Measurements from ENCODE around the gene PLXNA4. TPM values are rescaled to one million over a fixed set of nuclear protein-coding genes. Genes with fewer than 3 reads are reported as not detected.

PLXNA4 gene
- total and polyA plus RNA-seq, 4 donors: 0.04 to 1.1 (median 0.41) TPM

DNA sequence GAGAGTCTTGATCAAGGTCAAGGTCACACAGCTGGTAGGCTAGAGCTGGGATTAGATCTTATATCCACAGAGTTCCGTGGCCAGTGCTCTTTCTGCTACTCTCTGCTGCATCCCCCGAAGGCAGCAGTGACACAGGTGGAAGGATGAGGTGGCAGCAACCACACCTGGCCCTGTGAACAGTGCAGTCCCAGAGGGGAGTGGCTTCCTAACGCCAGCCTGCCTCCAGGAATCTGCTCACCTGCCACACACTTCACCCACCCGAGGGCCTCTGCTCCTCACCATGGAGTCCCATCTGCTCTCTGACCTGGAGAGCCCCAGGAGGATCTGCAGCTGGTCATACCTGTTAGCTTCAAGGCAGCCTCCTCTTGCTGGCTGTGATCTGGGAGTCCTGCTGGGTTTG is 484.2 kb downstream of the PLXNA4 start:
- 41% methylated on average over 4 of the region's 4 CpGs for WGBS
- no peak overlapping the region for H3K9ac ChIP-seq (ENCODE audit: low read depth in 1 of 2, low read length in 2 of 2)
- no peaks in the 10 kb centered on the region for H3K36me3 ChIP-seq (ENCODE audit: control insufficient read depth in 4 of 4, insufficient read depth in 3 of 4, low read depth in 1 of 4, low read length in 3 of 4)
- no peak for TF ChIP-seq HNF4G (IDR thresholded peaks at IDR 0.05)
- TF ChIP-seq, protein P1, sequence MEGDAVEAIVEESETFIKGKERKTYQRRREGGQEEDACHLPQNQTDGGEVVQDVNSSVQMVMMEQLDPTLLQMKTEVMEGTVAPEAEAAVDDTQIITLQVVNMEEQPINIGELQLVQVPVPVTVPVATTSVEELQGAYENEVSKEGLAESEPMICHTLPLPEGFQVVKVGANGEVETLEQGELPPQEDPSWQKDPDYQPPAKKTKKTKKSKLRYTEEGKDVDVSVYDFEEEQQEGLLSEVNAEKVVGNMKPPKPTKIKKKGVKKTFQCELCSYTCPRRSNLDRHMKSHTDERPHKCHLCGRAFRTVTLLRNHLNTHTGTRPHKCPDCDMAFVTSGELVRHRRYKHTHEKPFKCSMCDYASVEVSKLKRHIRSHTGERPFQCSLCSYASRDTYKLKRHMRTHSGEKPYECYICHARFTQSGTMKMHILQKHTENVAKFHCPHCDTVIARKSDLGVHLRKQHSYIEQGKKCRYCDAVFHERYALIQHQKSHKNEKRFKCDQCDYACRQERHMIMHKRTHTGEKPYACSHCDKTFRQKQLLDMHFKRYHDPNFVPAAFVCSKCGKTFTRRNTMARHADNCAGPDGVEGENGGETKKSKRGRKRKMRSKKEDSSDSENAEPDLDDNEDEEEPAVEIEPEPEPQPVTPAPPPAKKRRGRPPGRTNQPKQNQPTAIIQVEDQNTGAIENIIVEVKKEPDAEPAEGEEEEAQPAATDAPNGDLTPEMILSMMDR (IDR thresholded peaks at IDR 0.05; ENCODE audit: low read depth, low read length, missing input control): no peak
- TF ChIP-seq, protein P2, sequence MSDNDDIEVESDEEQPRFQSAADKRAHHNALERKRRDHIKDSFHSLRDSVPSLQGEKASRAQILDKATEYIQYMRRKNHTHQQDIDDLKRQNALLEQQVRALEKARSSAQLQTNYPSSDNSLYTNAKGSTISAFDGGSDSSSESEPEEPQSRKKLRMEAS (IDR thresholded peaks at IDR 0.05): no peak
- no peak for TF ChIP-seq SP1 (IDR thresholded peaks at IDR 0.05)
- no peak for TF ChIP-seq HNF4A (conservative IDR thresholded peaks at IDR 0.05)
- no peak for TF ChIP-seq RXRA (IDR thresholded peaks at IDR 0.05)
- no peak for TF ChIP-seq YY1 (IDR thresholded peaks at IDR 0.05)
- no peak for TF ChIP-seq TAF1 (conservative IDR thresholded peaks at IDR 0.05)
- no peak for TF ChIP-seq FOXA2 (IDR thresholded peaks at IDR 0.05)
- no peak for TF ChIP-seq EGR1 (IDR thresholded peaks at IDR 0.05; ENCODE audit: low read depth in 2 of 2)
- TF ChIP-seq, protein P3, sequence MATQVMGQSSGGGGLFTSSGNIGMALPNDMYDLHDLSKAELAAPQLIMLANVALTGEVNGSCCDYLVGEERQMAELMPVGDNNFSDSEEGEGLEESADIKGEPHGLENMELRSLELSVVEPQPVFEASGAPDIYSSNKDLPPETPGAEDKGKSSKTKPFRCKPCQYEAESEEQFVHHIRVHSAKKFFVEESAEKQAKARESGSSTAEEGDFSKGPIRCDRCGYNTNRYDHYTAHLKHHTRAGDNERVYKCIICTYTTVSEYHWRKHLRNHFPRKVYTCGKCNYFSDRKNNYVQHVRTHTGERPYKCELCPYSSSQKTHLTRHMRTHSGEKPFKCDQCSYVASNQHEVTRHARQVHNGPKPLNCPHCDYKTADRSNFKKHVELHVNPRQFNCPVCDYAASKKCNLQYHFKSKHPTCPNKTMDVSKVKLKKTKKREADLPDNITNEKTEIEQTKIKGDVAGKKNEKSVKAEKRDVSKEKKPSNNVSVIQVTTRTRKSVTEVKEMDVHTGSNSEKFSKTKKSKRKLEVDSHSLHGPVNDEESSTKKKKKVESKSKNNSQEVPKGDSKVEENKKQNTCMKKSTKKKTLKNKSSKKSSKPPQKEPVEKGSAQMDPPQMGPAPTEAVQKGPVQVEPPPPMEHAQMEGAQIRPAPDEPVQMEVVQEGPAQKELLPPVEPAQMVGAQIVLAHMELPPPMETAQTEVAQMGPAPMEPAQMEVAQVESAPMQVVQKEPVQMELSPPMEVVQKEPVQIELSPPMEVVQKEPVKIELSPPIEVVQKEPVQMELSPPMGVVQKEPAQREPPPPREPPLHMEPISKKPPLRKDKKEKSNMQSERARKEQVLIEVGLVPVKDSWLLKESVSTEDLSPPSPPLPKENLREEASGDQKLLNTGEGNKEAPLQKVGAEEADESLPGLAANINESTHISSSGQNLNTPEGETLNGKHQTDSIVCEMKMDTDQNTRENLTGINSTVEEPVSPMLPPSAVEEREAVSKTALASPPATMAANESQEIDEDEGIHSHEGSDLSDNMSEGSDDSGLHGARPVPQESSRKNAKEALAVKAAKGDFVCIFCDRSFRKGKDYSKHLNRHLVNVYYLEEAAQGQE (IDR thresholded peaks at IDR 0.05): no peak
- TF ChIP-seq NR2F2 (IDR thresholded peaks at IDR 0.05): no peak
- no peak for TF ChIP-seq JUND (IDR thresholded peaks at IDR 0.05)
- TF ChIP-seq FOXA1 (IDR thresholded peaks at IDR 0.05): no peak
- no peak for TF ChIP-seq GABPA (IDR thresholded peaks at IDR 0.05 in 1 of 2, conservative IDR thresholded peaks at IDR 0.05 in 1 of 2)
- TF ChIP-seq, protein P4, sequence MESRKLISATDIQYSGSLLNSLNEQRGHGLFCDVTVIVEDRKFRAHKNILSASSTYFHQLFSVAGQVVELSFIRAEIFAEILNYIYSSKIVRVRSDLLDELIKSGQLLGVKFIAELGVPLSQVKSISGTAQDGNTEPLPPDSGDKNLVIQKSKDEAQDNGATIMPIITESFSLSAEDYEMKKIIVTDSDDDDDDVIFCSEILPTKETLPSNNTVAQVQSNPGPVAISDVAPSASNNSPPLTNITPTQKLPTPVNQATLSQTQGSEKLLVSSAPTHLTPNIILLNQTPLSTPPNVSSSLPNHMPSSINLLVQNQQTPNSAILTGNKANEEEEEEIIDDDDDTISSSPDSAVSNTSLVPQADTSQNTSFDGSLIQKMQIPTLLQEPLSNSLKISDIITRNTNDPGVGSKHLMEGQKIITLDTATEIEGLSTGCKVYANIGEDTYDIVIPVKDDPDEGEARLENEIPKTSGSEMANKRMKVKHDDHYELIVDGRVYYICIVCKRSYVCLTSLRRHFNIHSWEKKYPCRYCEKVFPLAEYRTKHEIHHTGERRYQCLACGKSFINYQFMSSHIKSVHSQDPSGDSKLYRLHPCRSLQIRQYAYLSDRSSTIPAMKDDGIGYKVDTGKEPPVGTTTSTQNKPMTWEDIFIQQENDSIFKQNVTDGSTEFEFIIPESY (IDR thresholded peaks at IDR 0.05): no peak
- no peak for TF ChIP-seq RAD21 (IDR thresholded peaks at IDR 0.05)
- H3K27me3 ChIP-seq (ENCODE audit: control insufficient read depth in 4 of 4, insufficient read depth in 4 of 4, low read length in 3 of 4): no peaks in the 10 kb centered on the region
- DNase-seq (ENCODE audit: low spot score): no peak
- H3K9me3 ChIP-seq (ENCODE audit: control insufficient read depth in 4 of 4, low read length in 3 of 4): no peaks in the 10 kb centered on the region
- no peak overlapping the region for H3K4me3 ChIP-seq (ENCODE audit: low read depth in 1 of 3, low read length in 3 of 3)
- no peak overlapping the region for H3K27ac ChIP-seq (ENCODE audit: low read depth in 1 of 2, low read length in 2 of 2)
- H3K4me1 ChIP-seq (ENCODE audit: control insufficient read depth in 4 of 4, insufficient read depth in 4 of 4, low read length in 3 of 4): no peaks in the 10 kb centered on the region

DNA sequence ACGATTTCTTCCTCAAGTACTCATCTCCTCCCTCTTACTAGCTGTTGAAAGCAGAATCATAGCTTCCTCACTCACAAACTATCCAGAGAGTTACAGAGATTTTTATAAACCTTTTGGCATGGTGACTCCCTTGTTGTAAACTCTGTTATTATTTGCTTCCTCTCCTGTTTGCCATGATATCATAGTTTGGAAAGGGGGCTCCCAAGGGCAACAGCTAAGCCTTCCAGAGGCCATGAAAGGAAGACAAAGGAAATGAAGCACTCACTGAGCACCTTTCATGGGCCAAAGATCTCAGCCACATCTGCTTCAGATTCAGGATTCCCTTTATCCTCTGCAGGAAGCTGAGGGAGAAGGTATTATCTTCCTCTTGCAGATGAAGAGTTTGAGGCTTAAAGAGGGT is 484.6 kb downstream of the PLXNA4 start:
- Histone ChIP-seq H3K9me3 (ENCODE audit: control insufficient read depth in 4 of 4, low read length in 3 of 4) (no peaks in the 10 kb centered on the region), H3K36me3 (ENCODE audit: control insufficient read depth in 4 of 4, insufficient read depth in 3 of 4, low read depth in 1 of 4, low read length in 3 of 4) (no peaks in the 10 kb centered on the region), H3K4me3 (ENCODE audit: low read depth in 1 of 3, low read length in 3 of 3) (no peak overlapping the region), H3K9ac (ENCODE audit: low read depth in 1 of 2, low read length in 2 of 2) (no peak overlapping the region), H3K27ac (ENCODE audit: low read depth in 1 of 2, low read length in 2 of 2) (no peak overlapping the region), H3K4me1 (ENCODE audit: control insufficient read depth in 4 of 4, insufficient read depth in 4 of 4, low read length in 3 of 4) (no peaks in the 10 kb centered on the region), H3K27me3 (ENCODE audit: control insufficient read depth in 4 of 4, insufficient read depth in 4 of 4, low read length in 3 of 4) (no peaks in the 10 kb centered on the region)
- WGBS: 58% methylated on average over 1 of the region's 1 CpG
- DNase-seq (ENCODE audit: low spot score): no peak
- TF ChIP-seq, protein P1 (IDR thresholded peaks at IDR 0.05; ENCODE audit: low read depth, low read length, missing input control): no peak
- TF ChIP-seq TAF1 (conservative IDR thresholded peaks at IDR 0.05) (no peak), YY1 (IDR thresholded peaks at IDR 0.05) (no peak)
